Mammary epithelial cell (primary cell): ENCODE results near the gene RNF126.

ENCODE experiments used
- CTCF ChIP-seq, 2 donors: IDR thresholded peaks in 1 of 2; conservative IDR thresholded peaks in 1 of 2; 2 replicates each; pipeline ENCODE4 v1.5.1; 2011 to 2012; ENCODE audit warnings: inconsistent platforms in 2 of 2, low read length in 2 of 2, mild to moderate bottlenecking in 2 of 2, control low read depth in 1 of 2, low read depth in 1 of 2; ENCODE audit not compliant: insufficient read depth in 1 of 2; ENCODE audit errors: extremely low read depth in 1 of 2
- EZH2 ChIP-seq: IDR thresholded peaks from 2 replicates; pipeline ENCODE4 v1.6.1; 2012; ENCODE audit warnings: low read length, inconsistent platforms, borderline replicate concordance

GRCh38 chr19:645912-646778, 16.9 kb downstream of the RNF126 start:
- TF ChIP-seq EZH2 (no peak), CTCF (conservative IDR thresholded peaks at IDR 0.05 in 1 of 2, IDR thresholded peaks at IDR 0.05 in 1 of 2; ENCODE audit: extremely low read depth in 1 of 2, insufficient read depth in 1 of 2, low read depth in 1 of 2, low read length in 2 of 2) (no peak)
